OCI-LY1 (cell line): ENCODE results near the gene SHROOM3.

Experiments
- H2AFZ ChIP-seq: fragments of 200-600 bp; sonication (generic), shearing (Covaris generic); 2 replicates; pipeline ENCODE4 v1.6.0; 2014; ENCODE audit warnings: antibody characterized with exemption, mild to moderate bottlenecking, low read length
- H3F3A ChIP-seq: fragments of 200-600 bp; sonication (generic), shearing (Covaris generic); 2 replicates; pipeline ENCODE4 v1.6.0; 2014; ENCODE audit warnings: mild to moderate bottlenecking, antibody characterized with exemption, low read length, moderate library complexity; ENCODE audit not compliant: insufficient read depth
- H3K27ac ChIP-seq: fragments of 200-600 bp; sonication (generic); 2 replicates; pipeline ENCODE4 v1.5.1; 2014; ENCODE audit warnings: low read length, mixed run types, mild to moderate bottlenecking, low read depth; ENCODE audit not compliant: poor library complexity, severe bottlenecking
- H3K27me3 ChIP-seq: fragments of 200-600 bp; sonication (generic); 2 replicates; pipeline ENCODE4 v1.6.0; 2014; ENCODE audit warnings: antibody characterized with exemption, mild to moderate bottlenecking, low read length, moderate library complexity; ENCODE audit not compliant: insufficient read depth
- H3K36me3 ChIP-seq: fragments of 200-600 bp; sonication (generic); 2 replicates; pipeline ENCODE4 v1.6.1; 2014; ENCODE audit warnings: mild to moderate bottlenecking, antibody characterized with exemption, low read length, moderate library complexity, mixed read lengths; ENCODE audit not compliant: insufficient read depth
- H3K4me1 ChIP-seq: fragments of 200-600 bp; sonication (generic); 2 replicates; pipeline ENCODE4 v1.5.1; 2014; ENCODE audit warnings: mild to moderate bottlenecking, low read length, moderate library complexity; ENCODE audit not compliant: insufficient read depth, severe bottlenecking
- H3K4me2 ChIP-seq: fragments of 200-600 bp; sonication (generic), shearing (Covaris generic); 2 replicates; pipeline ENCODE4 v1.6.1; 2014; ENCODE audit warnings: low read length
- H3K4me3 ChIP-seq: fragments of 200-600 bp; sonication (generic); 2 replicates; pipeline ENCODE4 v1.5.1; 2014; ENCODE audit warnings: low read length, low read depth, mild to moderate bottlenecking, mixed read lengths; ENCODE audit not compliant: poor library complexity, severe bottlenecking
- H3K79me2 ChIP-seq: fragments of 200-600 bp; shearing (Covaris generic); 2 replicates; pipeline ENCODE4 v1.6.1; 2016; ENCODE audit warnings: mixed run types, low read length, mixed read lengths; ENCODE audit not compliant: insufficient read depth
- H3K9ac ChIP-seq: fragments of 200-600 bp; sonication (generic), shearing (Covaris generic); 2 replicates; pipeline ENCODE4 v1.6.1; 2014; ENCODE audit warnings: mild to moderate bottlenecking, low read length, mixed read lengths
- H3K9me2 ChIP-seq: fragments of 200-600 bp; sonication (generic), shearing (Covaris generic); 2 replicates; pipeline ENCODE4 v1.6.1; 2014; ENCODE audit warnings: low read depth, mild to moderate bottlenecking, low read length, mixed read lengths
- H3K9me3 ChIP-seq: fragments of 200-600 bp; shearing (Covaris generic); 2 replicates; pipeline ENCODE4 v1.6.1; 2014; ENCODE audit warnings: low read length, mixed read lengths
- H4K20me1 ChIP-seq: fragments of 200-600 bp; sonication (generic), shearing (Covaris generic); 2 replicates; pipeline ENCODE4 v1.6.0; 2016; ENCODE audit warnings: mild to moderate bottlenecking, low read length; ENCODE audit not compliant: insufficient read depth
- EZH2 ChIP-seq: fragments of 200-600 bp; sonication (generic), shearing (Covaris generic); IDR thresholded peaks from 2 replicates; pipeline ENCODE4 v1.8.0; 2017; ENCODE audit warnings: borderline replicate concordance, mixed run types, mild to moderate bottlenecking, antibody characterized with exemption, low read length, moderate library complexity, mixed read lengths
- TF ChIP-seq, protein P1 (sequence below): fragments of 200-600 bp; sonication (generic), shearing (Covaris generic); IDR thresholded peaks from 2 replicates; pipeline ENCODE4 v1.5.1; 2017; ENCODE audit warnings: mild to moderate bottlenecking, antibody characterized with exemption, low read length, moderate library complexity, mixed read lengths

SHROOM3 gene

DNA sequence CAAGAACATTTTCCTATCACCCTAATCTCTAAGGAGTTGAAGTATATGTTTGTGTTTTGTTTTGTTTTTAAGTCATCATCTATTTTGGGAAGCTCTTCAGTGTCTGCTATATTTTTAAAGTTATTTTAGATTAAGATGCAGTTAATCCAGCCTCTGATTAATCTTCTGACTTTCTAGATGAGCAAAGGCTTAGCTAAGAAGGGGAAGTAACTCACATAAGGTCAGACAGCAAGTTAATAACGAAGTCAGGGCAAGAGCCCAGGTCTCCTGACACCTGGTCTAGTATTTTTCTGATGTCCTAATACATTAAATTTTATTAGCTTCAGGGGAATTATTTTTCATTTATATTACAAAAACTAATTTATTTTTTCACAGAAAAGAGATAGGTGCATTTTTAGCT is 294.4 kb downstream of the SHROOM3 start:
- Histone ChIP-seq H3K79me2 (no peaks in the 10 kb centered on the region), H3K27ac (no peak overlapping the region), H3K4me3 (no peak overlapping the region), H3F3A (no peaks in the 10 kb centered on the region), H2AFZ (no peak overlapping the region), H3K4me2 (no peak overlapping the region), H3K9me2 (no peaks in the 10 kb centered on the region), H3K27me3 (no peaks in the 10 kb centered on the region), H3K9me3 (no peaks in the 10 kb centered on the region), H3K4me1 (no peaks in the 10 kb centered on the region), H3K36me3 (no peaks in the 10 kb centered on the region), H4K20me1 (no peaks in the 10 kb centered on the region), H3K9ac (no peak overlapping the region)
- TF ChIP-seq EZH2, result no peak
- TF ChIP-seq, protein P1, sequence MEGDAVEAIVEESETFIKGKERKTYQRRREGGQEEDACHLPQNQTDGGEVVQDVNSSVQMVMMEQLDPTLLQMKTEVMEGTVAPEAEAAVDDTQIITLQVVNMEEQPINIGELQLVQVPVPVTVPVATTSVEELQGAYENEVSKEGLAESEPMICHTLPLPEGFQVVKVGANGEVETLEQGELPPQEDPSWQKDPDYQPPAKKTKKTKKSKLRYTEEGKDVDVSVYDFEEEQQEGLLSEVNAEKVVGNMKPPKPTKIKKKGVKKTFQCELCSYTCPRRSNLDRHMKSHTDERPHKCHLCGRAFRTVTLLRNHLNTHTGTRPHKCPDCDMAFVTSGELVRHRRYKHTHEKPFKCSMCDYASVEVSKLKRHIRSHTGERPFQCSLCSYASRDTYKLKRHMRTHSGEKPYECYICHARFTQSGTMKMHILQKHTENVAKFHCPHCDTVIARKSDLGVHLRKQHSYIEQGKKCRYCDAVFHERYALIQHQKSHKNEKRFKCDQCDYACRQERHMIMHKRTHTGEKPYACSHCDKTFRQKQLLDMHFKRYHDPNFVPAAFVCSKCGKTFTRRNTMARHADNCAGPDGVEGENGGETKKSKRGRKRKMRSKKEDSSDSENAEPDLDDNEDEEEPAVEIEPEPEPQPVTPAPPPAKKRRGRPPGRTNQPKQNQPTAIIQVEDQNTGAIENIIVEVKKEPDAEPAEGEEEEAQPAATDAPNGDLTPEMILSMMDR, result no peak

DNA sequence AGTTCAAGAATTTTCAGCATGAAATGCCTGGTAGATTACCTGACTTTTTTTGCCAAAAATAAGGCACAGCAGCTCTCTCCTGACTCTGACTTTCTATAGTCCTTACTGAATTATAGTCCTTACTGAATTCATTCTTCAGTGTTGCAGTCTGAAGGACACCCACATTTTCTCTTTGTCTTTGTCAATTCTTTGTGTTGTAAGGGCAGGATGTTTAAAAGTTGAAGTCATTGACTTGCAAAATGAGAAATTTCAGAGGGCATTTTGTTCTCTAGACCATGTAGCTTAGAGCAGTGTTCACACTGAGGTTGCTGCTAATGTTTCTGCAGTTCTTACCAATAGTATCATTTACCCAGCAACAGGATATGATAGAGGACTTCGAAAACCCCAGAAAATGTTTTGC is 295.0 kb downstream of the SHROOM3 start:
- Histone ChIP-seq H3K27me3 (no peaks in the 10 kb centered on the region), H3K9ac (no peak overlapping the region), H3K4me2 (no peak overlapping the region), H3F3A (no peaks in the 10 kb centered on the region), H3K79me2 (no peaks in the 10 kb centered on the region), H4K20me1 (no peaks in the 10 kb centered on the region), H3K4me3 (no peak overlapping the region), H3K36me3 (no peaks in the 10 kb centered on the region), H2AFZ (no peak overlapping the region), H3K4me1 (no peaks in the 10 kb centered on the region), H3K9me2 (no peaks in the 10 kb centered on the region), H3K27ac (no peak overlapping the region), H3K9me3 (no peaks in the 10 kb centered on the region)
- TF ChIP-seq, protein P1, result no peak
- no peak for TF ChIP-seq EZH2

DNA sequence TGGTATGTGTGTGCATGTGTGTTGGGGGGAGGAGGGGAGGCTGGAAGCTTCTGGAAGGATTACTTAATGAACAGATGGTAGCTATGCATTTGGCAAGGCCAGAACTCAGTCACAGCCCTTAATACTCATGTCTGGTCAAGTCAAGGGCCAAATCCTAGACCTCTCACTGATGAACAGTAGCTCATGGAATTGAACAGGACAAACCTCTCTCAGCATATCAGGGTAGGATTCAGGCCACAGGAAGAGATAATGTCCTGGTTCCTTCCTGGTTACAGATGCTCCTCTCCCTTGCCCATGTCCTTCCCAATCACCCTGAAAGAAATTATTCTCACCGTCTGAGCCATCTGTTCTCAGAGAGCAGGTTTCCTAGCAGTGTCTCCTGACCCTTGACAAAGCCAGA is 297.2 kb downstream of the SHROOM3 start:
- Histone ChIP-seq H3K79me2 (no peaks in the 10 kb centered on the region), H3K9me3 (no peaks in the 10 kb centered on the region), H3K4me3 (no peak overlapping the region), H3K27me3 (no peaks in the 10 kb centered on the region; the same call in 1 of the 2 replicates), H3K36me3 (no peaks in the 10 kb centered on the region), H4K20me1 (no peaks in the 10 kb centered on the region), H2AFZ (no peak overlapping the region), H3K9ac (no peak overlapping the region), H3F3A (no peaks in the 10 kb centered on the region), H3K4me2 (no peak overlapping the region), H3K9me2 (no peaks in the 10 kb centered on the region), H3K4me1 (no peaks in the 10 kb centered on the region), H3K27ac (no peak overlapping the region)
- TF ChIP-seq EZH2, result no peak
- TF ChIP-seq, protein P1, result no peak
